Measurements from ENCODE around the gene FOXL1.

The FOXL1 gene

DNA sequence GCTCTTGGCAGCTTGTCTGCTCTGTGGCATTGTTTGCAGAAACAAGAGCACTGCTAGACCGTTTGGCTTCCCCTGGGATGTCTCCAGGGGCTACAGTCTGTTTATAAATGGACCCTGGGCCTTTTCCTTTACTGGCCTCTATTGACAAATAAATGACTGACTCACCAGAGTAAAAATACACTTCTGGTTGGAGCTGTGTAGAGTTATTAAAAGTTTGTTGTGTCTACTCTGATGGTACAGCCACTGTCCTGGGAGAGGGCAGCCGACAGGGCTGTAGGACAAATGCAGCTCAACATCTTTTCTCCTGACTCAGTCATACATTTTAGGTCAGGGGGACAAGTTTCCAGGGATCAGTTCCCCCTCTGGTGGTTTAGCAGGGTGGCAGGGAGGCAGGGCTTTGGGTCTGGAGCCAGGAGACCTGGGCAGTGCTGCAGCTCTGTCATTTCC lies 30.0 kb downstream of the FOXL1 start:
- DNase-seq: no peak

DNA sequence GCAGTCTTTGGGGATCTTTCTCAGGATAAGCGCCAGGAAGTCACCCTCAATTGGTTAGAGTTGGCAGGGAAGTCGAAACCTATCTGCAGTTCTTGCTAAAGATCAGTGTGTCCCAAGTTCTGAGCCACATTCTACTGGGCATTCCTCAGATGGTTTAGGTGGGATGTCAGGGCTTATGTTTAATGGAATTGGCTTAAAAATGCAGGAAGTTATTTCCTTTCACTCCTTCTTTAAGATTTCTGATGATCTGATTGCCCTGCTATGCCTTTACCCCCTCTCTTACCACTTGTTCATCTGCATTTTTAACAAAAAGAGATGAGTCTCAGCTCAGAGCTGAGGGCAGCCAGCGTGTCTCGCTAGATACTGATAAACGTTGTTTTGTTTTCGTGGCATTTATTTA lies 30.8 kb downstream of the FOXL1 start:
- no peak for DNase-seq

DNA sequence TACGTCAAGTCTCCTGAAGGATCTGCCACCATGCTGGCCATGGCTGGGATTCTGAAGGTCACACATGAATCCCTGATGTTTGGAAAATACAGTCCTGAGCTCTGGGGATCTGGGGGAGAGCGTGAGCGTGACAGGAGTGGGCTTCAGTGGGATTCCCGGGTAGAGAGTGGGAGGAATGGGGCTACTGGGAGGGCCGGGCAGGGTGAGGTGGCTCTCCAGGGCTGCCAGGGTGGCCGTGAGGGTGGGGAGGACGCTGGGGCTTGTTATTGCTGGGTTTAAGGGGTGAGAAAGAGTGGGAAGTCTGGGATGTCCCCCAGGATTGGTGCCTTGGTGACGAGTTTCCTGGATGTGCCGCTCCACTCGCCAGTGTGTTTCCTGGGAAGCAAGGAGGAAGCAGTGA lies 31.3 kb downstream of the FOXL1 start:
- no peak for DNase-seq

DNA sequence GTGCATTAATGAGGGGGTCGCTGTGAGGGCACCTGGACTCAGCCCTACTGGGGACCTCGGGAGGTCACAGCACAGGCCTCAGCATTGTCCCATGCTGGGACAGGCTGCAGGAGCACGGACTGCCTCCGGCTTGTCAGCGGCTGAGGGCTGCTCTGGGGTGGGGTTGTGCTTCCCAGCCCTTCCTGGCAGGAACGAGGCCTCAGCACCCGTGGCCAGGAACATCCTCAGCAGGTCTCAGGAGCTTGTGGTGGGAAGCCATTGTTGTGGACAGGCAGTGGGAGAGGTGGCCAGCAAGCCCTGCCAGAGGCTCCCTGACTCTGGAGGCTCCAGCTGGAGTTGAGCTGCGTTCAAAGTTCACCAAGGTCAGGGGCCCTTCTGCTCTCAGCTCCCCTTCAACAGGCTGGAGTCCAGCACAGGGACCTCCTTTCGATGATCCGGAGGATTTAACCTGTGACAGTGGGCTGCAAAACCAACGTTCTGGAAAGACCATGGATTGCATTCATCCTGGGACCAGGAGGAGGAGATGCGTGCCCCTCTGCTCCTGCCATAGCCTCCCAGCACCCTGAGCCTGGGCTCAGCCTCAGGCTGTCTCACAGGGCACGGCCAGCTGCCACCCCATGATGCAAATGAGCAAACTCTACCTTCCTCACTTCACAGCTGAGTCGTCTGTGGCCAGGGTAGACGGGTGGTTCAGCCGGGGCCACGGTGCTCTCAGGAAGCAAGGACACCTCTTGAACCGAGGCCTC lies 32.6 kb downstream of the FOXL1 start:
- DNase-seq: no peak

DNA sequence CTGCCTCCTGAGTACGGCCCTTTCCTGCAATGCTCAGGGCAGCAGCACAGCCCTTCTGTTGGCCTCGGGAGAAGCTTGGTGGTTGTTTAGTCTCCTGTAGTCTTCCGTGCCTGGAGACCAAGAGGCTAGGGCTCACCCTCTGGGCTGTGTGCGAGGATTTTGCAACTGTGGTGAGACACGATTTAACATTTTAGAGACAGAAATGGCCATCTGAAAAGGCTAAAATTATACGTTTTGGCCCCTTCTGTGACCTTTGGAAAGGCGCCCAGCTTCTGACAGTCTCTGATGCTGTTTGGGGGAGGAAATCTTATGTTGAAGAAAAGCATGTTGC lies 33.1 kb downstream of the FOXL1 start:
- DNase-seq: no peak

DNA sequence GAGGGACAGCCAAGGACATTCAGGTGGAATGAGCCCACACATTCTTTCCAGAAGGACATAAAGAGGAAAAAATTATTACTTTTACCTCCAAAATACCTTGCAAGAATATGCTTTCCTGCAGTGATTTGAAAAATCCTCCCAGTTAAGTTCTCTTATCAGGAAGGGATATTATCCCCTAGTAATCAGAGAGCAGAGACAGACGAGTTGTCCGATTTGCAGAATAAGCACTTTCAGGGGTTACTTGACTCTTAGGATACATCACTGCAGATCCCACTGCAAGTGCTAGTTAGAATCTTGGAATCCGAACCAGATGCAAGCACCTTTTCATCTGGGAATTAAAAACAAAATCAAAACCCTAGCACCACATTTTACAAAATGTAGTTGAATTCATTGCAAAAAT lies 33.6 kb downstream of the FOXL1 start:
- DNase-seq: no peak

DNA sequence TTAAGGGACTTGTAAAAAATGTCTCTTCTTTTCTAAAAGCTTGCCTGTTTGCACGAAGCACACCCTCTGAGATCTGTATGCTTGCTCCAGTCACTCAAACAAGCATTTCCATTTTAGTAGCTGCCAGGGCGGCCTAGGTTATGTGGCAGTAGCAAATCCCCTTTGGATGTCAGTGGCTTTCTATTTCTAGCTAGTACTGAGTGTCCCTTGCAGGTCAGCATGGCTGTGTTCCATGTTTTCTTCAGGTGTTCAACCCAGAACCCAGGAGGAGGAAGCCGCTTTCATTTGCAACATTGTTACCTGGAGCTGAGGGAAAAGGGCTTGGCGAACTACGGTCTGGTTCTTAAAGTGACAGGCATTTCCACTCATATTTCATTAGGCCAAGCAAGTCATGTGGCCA lies 36.4 kb downstream of the FOXL1 start:
- no peak for DNase-seq

DNA sequence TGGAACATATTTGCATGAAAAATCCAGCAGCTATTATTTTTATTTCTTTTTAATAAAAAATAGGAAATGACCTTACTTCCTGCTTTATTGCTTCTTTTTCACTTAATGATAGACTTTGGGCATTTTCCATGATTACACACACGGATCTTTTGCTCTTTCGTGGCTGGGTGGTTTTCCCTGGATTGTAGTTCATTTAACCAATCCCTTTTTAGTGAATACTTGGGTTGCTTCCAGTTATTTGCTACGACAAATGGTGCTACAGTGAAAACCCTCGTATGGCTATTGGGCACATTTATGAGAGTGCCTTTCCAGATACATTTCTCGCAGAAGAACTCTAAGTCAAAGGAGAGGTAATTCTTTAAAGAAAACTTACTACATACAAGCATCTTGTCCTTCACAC lies 38.6 kb downstream of the FOXL1 start:
- no peak for DNase-seq

DNA sequence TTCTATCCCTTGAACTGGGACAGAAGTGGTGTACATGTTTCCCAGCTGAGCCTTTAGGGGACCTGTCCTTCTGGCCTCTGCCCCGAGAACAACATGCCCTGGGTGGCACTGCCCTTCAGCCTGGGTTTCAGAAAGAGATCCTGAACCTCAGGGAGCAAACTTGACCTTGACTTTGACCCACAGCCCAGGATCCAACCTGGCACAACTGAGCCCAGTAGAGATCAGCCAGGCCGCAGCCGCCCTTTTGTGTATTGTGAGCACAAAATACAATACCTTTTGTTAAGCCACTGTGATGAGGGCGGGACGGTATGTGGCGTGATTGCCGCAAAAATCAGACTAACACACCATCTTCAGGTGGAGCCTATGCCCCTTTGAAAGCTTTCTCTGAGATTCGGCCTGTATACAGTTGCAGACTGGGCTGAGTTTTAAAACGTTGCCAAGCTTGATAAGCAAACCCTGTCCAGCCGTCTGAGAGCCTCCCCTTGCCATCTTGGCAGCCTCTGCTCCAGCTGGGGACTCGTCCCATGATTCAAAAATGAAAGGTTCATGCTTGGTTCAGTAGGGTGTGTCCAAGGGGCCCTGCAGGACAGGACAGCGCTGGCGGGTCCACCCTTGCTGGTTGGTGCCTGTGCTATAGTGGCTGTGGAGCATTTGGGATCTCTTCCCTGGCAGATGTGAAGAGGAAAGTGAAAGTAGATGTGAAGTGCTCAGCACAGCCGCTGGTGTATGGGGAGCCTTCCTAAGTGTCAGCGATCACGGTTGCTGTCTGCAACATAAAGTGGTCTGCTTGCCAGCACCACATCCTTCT lies 40.3 kb downstream of the FOXL1 start:
- DNase-seq: no peak

DNA sequence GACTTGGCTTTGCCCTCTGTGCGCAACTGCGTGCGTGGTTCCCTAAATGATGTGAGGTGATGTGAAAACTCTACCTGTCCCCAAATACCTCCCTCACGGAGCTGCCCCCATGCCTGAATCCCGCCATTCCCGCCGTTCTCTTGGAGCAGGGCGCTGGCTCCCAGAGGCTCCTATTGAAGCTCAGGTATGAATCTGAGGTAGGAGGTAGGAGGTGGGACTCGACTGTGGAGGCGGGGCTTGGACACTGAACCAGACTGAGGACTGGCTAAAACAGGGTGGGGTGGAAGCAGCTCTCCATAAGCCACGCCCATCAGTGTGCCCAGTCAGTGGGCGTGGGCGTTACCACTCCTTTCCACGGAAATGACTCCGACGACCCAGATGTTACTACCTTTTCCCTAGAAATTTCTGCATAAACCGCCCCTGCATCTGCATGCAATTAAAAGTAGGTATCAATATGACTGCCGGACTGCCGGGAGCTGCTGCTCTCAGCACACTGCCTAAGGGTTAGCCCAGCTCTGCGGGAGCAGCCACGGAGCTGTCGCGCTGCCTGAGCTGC lies 41.0 kb downstream of the FOXL1 start:
- no peak for DNase-seq

DNA sequence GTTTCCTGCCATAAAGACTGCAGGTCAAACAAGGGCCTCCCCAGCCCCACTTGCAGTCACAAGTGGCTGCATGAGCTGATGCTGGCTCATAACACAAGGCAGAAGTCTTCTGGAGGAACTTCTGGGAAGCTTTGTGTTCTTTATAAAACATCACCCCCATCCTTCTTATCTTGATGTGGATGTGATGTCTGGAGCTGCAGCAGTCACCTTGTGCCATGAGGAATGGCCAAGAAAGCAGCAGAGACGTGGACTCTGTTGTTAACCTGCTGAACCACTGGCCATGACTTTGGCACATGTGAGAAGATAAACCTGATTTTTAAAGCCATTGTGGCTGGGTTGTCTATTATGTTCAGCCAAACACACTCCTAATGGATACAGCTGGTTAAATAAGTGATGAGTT lies 41.8 kb downstream of the FOXL1 start:
- DNase-seq: no peak

DNA sequence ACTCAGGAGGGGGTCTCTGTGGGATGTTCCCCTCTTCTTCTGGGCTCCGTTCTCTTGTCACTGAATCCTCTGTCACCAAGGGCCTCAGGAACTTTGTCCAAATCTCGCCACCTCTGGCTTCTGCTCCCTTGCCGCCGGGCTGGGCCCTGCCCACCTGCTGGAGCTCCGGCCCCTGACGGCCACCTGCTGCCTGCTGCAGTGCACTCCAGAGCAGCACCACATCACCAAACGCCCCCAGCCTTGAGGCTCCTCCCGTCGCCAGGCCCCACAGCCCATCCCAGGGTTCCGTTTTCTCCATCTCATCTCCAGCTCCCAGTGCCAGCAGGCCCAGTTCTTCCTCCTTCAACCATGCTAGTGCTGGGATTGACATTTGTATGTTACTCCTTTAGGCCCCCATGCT lies 43.6 kb downstream of the FOXL1 start:
- no peak for DNase-seq

DNA sequence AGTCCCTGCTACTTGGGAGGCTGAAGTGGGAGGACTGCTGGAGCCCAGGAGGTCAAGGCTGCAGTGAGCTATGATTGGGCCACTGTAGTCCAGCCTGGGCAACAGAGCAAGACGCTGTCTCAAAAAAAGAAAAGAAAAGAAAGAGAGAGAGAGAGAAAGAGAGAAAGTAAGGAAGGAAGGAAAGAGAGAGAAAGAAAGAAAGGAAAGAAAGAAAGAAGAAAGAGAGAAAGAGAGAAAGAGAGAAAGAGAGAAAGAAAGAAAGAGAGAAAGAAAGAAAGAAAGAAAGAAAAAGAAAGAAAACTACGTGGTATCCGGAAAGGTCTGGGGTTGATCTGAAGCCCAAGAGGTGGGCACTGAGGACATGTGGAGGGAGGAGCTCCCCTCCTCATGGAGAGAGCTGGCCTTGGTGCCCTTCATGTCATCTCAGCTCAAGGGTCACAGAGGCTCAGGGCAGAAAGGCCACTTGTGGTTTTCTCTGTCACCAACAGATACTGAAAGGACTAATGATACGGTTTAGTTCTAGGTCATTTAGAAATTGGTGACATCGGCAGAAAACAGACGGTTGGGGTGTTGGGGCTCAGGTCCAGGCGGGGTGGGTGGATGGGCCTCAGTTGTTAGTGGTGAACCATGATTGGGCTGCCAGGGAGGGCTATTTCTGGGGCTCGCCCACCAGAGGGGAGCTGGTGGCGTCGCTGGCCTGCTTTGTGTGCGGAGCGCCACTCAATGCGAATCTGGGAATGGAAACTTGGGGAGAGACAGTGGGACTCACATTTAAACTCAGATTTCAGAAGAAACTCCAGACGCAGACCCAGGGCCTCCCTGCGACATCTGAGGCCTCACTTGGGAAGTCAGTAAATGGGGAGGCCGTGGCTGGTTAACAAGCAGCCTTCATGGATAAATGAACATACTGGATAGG lies 44.6 kb downstream of the FOXL1 start:
- DNase-seq: no peak

DNA sequence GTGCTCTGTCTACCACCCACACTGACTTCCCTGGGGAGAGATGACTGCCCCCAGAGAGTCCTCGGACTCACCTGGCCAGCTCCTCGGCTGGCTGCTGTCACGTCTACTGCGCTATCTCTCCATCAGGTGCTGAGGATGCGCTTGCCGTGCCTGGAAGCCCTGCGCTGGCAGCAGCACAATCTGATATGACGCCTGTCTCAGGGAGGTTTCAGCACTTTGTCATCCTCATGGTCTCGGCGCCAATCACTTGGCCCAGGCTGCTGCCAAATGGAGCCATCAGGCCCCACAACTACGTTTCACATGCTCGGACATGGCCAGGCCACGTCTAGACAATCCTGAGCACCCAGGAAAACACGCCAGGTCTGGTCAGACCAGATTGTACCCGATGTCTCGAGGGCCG lies 46.7 kb downstream of the FOXL1 start:
- no peak for DNase-seq

DNA sequence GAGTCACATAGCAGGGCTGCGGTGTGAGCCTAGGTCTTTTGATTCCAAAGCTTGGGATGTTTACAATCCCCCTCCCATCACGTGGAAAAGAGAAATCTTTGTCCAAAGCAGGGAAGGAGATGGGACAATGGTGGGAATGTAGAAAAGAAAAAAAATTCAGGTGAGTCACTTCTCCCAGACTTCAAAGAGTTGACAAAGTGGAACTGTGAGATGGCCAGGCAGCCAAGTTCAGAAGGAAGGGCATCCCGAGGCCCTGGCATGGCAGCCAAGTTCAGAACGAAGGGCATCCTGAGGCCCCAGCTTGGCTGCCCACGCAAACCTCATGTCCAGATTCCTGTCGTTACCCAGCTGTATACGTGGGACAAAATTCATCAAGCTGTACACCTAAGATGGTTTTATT lies 47.5 kb downstream of the FOXL1 start:
- DNase-seq: no peak

DNA sequence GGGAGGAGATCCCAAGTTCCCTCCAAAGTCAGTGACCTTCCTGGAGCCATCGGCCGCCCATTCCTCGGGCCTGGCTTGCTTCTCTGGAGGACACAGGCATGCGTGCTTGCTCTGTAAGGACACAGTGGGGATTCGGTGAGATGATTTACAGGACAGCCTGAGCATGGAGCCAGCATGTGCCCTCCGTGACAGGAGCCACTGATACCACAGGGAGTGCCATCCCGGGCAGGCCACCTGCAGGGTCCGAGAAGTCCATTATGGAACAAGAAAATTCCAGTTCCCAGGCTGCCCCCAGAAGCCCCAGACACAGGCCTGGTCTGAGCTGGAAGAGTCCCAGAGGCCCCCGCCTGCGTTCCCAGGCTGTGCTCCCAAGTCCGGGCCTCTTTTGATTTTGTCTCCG lies 47.9 kb downstream of the FOXL1 start:
- no peak for DNase-seq

DNA sequence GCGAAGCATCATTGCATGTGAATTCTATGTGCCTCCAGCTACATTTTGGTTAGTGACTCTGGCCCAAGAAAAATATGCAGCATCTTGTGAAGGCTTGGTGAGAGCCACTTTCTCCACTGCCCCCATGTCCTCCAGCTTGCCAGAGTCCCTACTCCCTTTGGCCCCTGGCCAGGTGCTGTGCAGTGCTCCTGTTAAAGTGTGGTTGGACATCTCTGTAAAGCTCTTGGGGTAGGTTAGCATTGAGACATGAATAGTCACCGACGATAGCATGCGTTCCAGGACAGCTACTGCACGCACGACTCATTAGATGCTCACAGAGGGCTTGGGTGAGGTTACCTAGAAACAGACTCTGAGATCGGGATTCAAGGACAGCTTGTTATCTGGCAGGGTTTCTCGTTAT lies 48.6 kb downstream of the FOXL1 start:
- DNase-seq: no peak

DNA sequence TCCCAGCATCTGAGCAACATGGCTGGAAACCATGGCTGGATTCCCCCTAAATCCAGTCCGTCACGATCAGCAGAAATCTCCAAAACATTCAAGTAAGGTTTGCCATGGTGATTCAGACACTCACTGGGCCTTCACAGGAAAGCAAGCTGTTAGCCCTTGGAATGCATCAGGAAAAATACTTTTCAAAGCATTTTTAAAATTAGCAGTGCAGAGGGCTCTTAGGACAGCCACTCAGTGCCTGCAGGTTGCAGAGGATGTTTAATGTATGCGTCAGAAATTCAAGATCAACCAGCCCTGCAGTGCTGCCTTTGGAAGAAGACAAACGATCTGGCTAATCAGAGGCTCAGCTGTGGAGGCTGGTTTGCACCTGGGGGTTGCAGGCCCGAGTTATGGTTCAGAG lies 50.3 kb downstream of the FOXL1 start:
- DNase-seq: no peak

DNA sequence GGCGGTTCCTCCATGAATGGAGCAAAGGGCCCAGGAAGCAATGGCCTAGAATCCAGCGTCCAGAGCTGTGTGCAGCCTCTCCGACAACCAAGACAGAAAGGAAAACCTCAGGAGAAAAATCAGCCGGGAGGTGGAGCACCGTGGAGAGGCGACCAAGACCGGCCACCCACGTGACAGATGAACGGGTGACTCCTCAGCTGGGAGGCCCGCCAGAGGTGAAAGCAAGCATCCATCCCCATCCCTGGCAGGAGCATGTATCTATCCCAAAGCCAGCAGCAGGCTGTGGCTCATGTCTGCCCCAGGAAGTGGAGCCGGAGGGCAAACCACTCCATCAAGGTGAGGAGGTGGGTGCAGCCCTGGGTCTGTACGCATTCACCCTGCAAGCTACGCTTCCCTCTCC lies 52.1 kb downstream of the FOXL1 start:
- no peak for DNase-seq

DNA sequence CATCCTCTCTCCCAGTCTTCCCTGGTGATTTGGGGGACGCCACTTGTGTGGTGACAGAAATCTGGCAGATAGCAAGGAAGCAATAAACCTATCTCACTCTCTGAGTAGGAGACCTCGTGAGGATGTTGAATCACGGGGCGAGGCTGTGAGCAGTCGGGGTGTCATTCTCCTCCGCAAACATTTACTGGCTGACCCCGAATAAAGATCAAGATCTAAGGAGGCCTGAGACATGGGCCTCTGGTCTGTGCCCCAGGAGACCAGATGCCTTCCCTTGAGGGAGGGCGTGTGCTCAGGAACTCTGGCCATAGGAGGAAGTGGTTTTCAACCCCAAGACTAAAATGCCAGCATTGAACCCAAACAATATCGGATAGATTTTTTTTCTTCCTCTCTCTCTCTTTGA lies 53.1 kb downstream of the FOXL1 start:
- no peak for DNase-seq

All from NK-92 treated with Interleukin-12 subunit alpha and Interleukin-12 subunit beta, amount 100 ng/mL, for 24 hours (cell line).